ENCODE measurements around the gene KISS1. TPM values are rescaled to one million over a fixed set of nuclear protein-coding genes. Genes with fewer than 3 reads are reported as not detected.

Gene KISS1
- total RNA-seq, 1 experiment from 2014 or later: not detected

DNA sequence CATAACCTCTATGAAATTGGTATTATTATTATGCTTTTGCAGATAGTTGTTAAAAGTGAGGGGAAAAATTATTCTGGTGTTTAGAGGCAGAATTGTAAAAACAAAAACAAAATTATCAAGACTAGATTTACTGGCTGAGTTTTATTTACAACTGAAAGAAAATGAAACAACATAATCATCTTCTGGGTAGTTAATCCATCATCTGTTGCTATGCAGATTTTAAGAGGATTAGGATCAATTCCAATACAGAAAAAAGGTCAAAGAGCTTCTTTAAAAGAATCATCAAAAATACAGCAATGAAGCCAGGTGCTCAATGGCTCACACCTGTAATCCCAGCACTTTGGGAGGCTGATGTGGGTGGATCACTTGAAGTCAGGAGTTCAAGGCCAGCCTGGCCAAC lies 9.2 kb upstream of the KISS1 start:
- DNase-seq (ENCODE audit: low read depth, low spot score) (no peak), ATAC-seq (no peak)
- intact Hi-C loops (cut with micrococcal nuclease; ENCODE audit: unreplicated experiment): loop anchor here (5.0 kb wide), 1 partner anchor 343 kb away; the partner anchor contains the start of gene SNRPE
- Histone ChIP-seq H3K27me3 (ENCODE audit: control insufficient read depth, insufficient read depth, low read length) (no peaks in the 10 kb centered on the region), H3K4me3 (ENCODE audit: low read depth in 2 of 2, low read length in 2 of 2) (no peak overlapping the region), H3K27ac (ENCODE audit: low read length) (no peak overlapping the region), H3K4me1 (ENCODE audit: control insufficient read depth, insufficient read depth, low read length) (no peaks in the 10 kb centered on the region), H3K9me3 (ENCODE audit: control insufficient read depth, insufficient read depth, low read depth, low read length) (no peaks in the 10 kb centered on the region), H3K36me3 (ENCODE audit: control insufficient read depth, insufficient read depth, low read length) (no peaks in the 10 kb centered on the region)
- CTCF ChIA-PET: interaction anchor here (2.0 to 2.1 kb wide), 2 partner anchors 43 to 193 kb away, joined by 4 to 8 read pairs; no protein-coding TSS in a partner anchor
- BruUV-seq (replicated peaks): no TSS peak
- no peak for TF ChIP-seq SIN3A (IDR thresholded peaks at IDR 0.05; ENCODE audit: borderline replicate concordance, insufficient read depth, low read depth, low read length)
- TF ChIP-seq TCF7L2 (IDR thresholded peaks at IDR 0.05; ENCODE audit: low read depth, low read length): no peak
- in situ Hi-C loops (cut with HindIII; ENCODE audit: low pct_unique_long_range_greater_than_20kb, low sequenced_read_pairs): no loop called here
- POLR2A ChIA-PET: interaction anchor here (0.6 kb wide), 1 partner anchor 38 kb away, joined by 3 read pairs; no protein-coding TSS in a partner anchor

GRCh38 chr1:204204944-204205343 lies 8.7 kb upstream of the KISS1 start:
- Histone ChIP-seq H3K4me3 (ENCODE audit: low read depth in 2 of 2, low read length in 2 of 2) (no peak overlapping the region), H3K4me1 (ENCODE audit: control insufficient read depth, insufficient read depth, low read length) (no peaks in the 10 kb centered on the region), H3K9me3 (ENCODE audit: control insufficient read depth, insufficient read depth, low read depth, low read length) (no peaks in the 10 kb centered on the region), H3K27ac (ENCODE audit: low read length) (no peak overlapping the region), H3K36me3 (ENCODE audit: control insufficient read depth, insufficient read depth, low read length) (no peaks in the 10 kb centered on the region), H3K27me3 (ENCODE audit: control insufficient read depth, insufficient read depth, low read length) (no peaks in the 10 kb centered on the region)
- ChIA-PET POLR2A (no interaction called here), CTCF (no interaction called here)
- in situ Hi-C loops (cut with HindIII; ENCODE audit: low pct_unique_long_range_greater_than_20kb, low sequenced_read_pairs): no loop called here
- DNase-seq (ENCODE audit: low read depth, low spot score) (no peak), ATAC-seq (no peak)
- BruUV-seq (replicated peaks): no TSS peak
- no peak for TF ChIP-seq REST (IDR thresholded peaks at IDR 0.05; ENCODE audit: insufficient read depth in 1 of 2, low read depth in 2 of 2, low read length in 1 of 2)
- no peak for TF ChIP-seq TCF7L2 (IDR thresholded peaks at IDR 0.05; ENCODE audit: low read depth, low read length)
- intact Hi-C loops (cut with micrococcal nuclease; ENCODE audit: unreplicated experiment): loop anchor here (5.0 kb wide), 1 partner anchor 343 kb away; the partner anchor contains the start of gene SNRPE

DNA sequence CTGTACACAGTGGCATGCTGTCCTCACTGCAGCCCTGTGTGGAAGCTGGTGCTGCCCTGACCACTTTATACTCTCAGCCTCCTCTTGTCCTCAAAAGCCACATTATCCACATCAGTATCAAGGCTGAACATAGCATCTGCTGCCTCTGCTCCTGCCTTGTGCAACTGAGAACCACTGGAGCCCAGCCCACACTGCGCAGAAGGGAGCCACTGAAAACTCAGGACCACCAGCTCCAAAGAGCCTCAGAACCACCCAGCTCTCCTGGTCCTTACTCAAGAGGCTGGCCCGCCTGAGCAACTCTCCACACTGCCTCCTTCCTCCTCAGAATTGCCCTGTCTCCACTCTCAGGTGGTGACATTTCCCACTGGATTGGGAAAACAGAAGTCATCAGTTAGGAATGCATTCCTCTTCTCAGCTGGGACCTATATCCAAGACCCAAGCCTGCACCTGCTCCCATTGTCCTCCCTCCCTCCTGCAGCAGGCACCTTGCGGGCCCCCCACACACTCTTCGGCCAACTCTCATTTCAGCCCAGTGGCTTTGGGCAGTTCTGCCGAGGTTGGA lies 7.0 kb upstream of the KISS1 start:
- POLR2A ChIA-PET: no interaction called here
- H3K4me3 ChIP-seq (ENCODE audit: low read depth in 2 of 2, low read length in 2 of 2): no peak overlapping the region
- TF ChIP-seq TCF7L2 (IDR thresholded peaks at IDR 0.05; ENCODE audit: low read depth, low read length) (no peak), REST (IDR thresholded peaks at IDR 0.05; ENCODE audit: insufficient read depth in 1 of 2, low read depth in 2 of 2, low read length in 1 of 2) (no peak), SIN3A (IDR thresholded peaks at IDR 0.05; ENCODE audit: borderline replicate concordance, insufficient read depth, low read depth, low read length) (no peak), CTCF (IDR thresholded peaks at IDR 0.05) (no peak), POLR2AphosphoS5 (IDR thresholded peaks at IDR 0.05; ENCODE audit: low read depth, low read length) (no peak)
- H3K4me1 ChIP-seq (ENCODE audit: control insufficient read depth, insufficient read depth, low read length): no peaks in the 10 kb centered on the region
- no peaks in the 10 kb centered on the region for H3K27me3 ChIP-seq (ENCODE audit: control insufficient read depth, insufficient read depth, low read length)
- no peak for ATAC-seq
- in situ Hi-C loops (cut with HindIII; ENCODE audit: low pct_unique_long_range_greater_than_20kb, low sequenced_read_pairs): no loop called here
- intact Hi-C loops (cut with micrococcal nuclease; ENCODE audit: unreplicated experiment): no loop called here
- BruUV-seq (replicated peaks): no TSS peak
- H3K36me3 ChIP-seq (ENCODE audit: control insufficient read depth, insufficient read depth, low read length): no peaks in the 10 kb centered on the region
- H3K27ac ChIP-seq (ENCODE audit: low read length): no peak overlapping the region
- no peaks in the 10 kb centered on the region for H3K9me3 ChIP-seq (ENCODE audit: control insufficient read depth, insufficient read depth, low read depth, low read length)
- CTCF ChIA-PET: no interaction called here
- no peak for DNase-seq (ENCODE audit: low read depth, low spot score)

Measured in Panc1 (cell line).